ENCODE measurements around the gene CLK1. TPM values are rescaled to one million over a fixed set of nuclear protein-coding genes. Genes with fewer than 3 reads are reported as not detected.

CLK1 gene
- total RNA-seq, 4 donors from 2014 or later, result 173 to 302 (median 275) TPM

DNA sequence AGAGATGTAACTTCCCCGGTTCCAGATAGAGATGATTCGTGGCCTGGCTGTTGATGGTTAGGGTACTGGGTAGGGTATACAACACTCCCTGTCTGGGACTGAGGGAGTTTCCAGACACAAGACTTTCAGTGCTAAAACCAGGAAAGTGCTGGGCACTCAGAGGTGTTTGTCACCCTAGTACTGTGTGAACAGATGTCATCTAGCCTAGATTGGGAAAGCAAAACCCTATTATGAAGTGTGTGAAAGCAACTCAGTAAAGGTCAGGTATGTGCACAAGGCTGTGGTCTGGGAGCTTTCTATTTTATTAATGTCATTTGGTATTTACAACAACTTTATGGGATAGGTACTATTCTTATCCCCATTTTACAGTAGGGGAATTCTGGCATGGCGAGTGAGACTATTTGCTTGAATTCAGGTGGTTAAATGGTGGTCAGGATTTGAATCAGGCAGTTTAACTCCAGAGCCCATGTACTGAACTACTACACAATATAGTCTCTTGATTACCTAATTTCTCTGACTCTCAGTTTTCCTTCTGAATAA is 50.1 kb downstream of the CLK1 start:
- TF ChIP-seq, protein P1, sequence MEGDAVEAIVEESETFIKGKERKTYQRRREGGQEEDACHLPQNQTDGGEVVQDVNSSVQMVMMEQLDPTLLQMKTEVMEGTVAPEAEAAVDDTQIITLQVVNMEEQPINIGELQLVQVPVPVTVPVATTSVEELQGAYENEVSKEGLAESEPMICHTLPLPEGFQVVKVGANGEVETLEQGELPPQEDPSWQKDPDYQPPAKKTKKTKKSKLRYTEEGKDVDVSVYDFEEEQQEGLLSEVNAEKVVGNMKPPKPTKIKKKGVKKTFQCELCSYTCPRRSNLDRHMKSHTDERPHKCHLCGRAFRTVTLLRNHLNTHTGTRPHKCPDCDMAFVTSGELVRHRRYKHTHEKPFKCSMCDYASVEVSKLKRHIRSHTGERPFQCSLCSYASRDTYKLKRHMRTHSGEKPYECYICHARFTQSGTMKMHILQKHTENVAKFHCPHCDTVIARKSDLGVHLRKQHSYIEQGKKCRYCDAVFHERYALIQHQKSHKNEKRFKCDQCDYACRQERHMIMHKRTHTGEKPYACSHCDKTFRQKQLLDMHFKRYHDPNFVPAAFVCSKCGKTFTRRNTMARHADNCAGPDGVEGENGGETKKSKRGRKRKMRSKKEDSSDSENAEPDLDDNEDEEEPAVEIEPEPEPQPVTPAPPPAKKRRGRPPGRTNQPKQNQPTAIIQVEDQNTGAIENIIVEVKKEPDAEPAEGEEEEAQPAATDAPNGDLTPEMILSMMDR (IDR thresholded peaks at IDR 0.05; ENCODE audit: low read depth), result no peak

DNA sequence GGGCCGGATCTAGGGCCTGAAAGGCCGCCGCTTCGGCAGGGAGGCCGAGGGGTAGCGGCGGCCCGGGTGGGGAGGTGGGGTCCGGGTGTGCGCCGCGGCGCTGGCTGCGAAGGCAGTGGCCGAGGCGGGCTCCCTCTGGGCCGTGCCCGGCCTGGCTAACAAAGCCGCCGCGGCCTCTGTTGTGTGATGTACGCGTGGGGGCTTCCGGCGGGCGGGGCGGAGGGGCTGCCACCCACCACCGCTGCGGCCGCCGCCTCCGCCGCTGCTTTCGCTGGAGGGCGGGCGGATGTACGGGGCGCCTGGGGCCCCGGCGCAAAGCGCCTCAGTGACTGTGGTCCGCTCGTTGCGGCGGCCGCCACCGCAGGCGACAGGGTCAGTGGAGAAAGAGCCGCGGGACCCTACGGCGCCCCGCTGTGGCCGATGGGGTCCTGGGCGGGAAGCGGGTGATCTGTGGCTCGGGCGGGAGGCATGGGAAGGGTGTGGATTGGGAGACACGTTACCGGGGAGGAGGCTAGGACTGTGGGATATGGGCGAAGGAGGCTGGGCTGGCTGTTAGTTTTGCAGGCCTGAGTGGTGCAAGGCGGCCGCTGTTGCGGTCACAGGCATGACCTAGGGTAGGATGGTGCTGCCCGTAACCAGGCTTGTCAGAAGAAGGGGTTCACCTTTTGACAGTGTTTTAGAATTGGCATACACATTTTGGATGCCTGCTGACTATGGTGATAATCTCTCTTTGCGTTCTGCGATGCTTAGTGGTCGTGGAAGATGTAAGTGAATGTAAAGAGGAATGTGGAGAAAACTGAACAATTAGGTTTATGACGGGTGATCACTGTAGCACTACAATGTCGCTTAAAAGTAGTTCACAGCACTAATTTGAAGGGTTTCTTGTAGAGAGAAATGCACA is 52.1 kb downstream of the CLK1 start:
- TF ChIP-seq, protein P1 (IDR thresholded peaks at IDR 0.05; ENCODE audit: low read depth), result no peak

DNA sequence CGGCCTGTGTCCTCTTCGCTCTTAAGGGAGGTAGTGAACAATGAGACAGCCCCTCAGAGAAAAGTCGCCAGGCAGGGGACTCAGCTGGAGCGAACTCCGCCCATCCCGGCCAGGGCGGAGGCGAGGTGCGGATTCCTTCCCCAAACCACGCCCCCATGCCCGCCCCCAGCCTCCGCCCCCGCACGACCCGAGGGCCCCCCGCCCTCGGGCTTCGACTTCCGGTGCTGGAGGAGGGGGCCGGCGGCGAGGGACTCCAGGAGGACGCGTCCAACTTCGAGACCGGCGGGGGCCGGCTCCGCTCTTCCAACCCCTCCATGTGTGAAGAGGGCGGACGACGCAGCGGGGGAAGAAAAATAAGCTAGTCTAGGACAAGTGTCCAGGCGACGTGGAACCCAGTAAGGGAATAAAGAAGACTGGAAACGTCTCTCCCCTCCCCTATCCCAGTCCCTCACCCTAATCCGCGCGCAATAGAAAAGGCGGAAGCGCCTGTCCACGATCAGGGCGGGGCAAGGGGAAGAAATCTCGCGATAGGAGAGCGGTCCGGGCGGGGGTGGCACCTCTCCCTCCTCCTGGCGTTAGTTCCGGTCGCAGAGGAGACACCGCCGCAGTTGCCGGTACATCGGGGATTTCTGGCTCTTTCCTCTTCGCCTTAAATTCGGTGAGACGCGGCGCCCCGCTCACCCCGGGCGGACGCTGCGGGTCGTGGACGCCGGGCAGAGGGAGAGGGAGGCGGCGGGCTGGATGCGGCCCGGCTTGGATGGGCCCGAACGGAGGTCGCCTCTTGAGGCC is 52.9 kb downstream of the CLK1 start, which contains the start of gene BZW1:
Gene BZW1 (plus strand): TSS at position 578 of the 789 bp plus-strand sequence. CDS start 1,308 bp downstream, outside the sequence.
- TF ChIP-seq, protein P1 (IDR thresholded peaks at IDR 0.05; ENCODE audit: low read depth), result no peak

DNA sequence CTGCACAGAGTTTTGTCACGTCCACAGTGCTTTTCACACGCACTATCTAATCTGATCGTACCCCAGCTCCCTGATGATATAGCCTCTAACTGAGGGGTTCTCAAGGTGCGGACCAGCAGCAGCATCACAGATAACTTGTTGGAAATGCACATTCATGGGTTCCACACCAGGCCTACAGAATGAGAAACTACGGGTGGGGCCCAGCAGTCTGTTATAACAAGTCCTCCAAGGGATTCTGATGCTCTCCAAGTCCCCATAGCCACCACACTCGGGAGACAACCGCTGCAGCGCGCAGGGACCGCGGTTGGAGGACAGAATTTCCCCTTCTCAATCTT is 53.5 kb downstream of the CLK1 start:
- TF ChIP-seq, protein P1 (IDR thresholded peaks at IDR 0.05; ENCODE audit: low read depth), result no peak

DNA sequence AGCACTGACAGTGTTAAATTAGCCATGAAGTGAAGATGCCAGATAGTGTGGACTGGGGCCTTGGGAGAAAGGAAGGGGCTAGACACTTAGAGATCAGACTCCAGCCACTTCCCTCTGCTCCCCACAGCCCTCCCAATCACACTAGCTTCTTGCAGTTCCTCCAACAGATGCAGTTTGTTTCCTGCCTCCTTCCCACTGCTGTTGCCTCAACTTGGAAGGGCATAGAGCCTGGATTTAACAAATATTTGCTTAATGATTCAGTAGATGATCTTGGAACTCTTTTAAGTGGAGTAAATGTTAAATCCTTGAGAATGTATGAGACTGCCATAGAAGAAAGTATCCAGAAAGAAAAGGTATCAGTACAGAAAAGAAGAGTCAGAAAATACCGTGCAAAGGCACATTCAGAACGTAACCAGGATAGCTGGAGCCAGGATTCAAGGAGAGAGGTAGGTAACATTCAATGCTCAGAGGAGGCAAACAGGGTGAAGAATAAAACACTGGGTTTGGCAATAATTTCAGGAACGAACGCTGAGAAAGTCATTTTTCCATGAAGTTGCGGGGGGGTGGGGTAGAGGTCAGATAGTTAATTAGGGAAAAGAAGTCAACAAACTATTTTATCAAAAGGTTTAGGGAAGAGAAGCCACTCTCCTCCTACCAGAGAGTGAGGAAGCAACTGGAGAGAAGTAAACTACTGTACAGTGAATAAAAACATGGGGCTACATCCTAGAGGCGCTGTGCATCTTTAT is 54.0 kb downstream of the CLK1 start:
- TF ChIP-seq, protein P1 (IDR thresholded peaks at IDR 0.05; ENCODE audit: low read depth), result no peak

DNA sequence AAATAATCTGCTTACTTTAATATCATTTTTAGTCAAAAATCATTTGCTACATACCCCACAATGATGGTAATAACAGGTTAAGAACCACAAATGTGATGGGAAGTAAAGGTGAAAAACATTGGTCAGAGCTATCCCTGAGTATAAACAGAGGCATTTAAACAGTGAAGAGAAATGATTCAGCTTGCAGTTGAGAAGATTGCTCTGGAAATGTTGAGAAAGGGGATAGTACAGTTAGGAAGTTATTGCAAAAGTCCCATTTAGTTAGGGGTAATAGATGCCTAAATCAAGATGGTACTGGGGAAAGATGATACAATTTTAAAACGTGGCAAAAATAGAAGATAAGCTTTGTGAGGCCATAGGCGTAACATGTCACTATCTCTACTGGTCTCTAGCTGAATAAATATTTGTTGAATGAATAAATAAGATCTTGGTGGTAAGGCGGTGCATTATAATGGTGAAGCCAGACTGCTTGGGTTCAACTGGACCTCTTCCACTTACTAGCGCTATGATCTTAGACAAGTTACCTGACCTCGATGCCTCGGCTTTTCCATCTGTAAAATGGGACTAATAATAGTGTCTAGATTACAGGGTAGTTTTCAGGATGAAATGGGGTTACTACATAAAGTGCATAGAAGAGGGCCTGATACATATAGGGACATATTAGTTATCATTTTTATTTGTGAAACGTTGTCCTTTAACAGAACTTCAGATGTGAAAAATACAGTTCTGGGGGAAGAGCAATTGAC is 54.8 kb downstream of the CLK1 start:
- TF ChIP-seq, protein P1 (IDR thresholded peaks at IDR 0.05; ENCODE audit: low read depth), result no peak

Small RNAs within 50 kb of the gene (small RNA-seq; reads per million reads assigned to genes)
- gene RF00019 (0.49 reads per million), gene RNA5SP115 (not detected), gene RNU6-312P (not detected), gene RNU6-31P (not detected), gene RNU6-762P (not detected)

Other genes starting within 250 kb of the CLK1 start
- 100 to 1,000 TPM; 168 to 529 (median 350) TPM for gene BZW1, start 52.7 kb downstream of the CLK1 start, total RNA-seq
- 10 to 100 TPM; 13.6 to 34.6 (median 28.0) TPM for gene PPIL3, start 24.4 kb upstream of the CLK1 start, total RNA-seq
- gene NIF3L1, start 24.7 kb upstream of the CLK1 start, total RNA-seq, result 10 to 100 TPM; 10.8 to 27.6 (median 13.9) TPM
- 10 to 100 TPM; 22.0 to 35.1 (median 24.7) TPM for gene ORC2, start 99.0 kb upstream of the CLK1 start, total RNA-seq
- gene HYCC2, start 207.0 kb upstream of the CLK1 start, total RNA-seq, result 10 to 100 TPM; 30.5 to 47.1 (median 35.9) TPM
- 10 to 100 TPM; 37.9 to 84.0 (median 41.4) TPM for gene NDUFB3, start 207.3 kb upstream of the CLK1 start, total RNA-seq

All from subcutaneous adipose tissue (tissue), 4 donors.